Measurements from ENCODE around the gene RAB11A. TPM values are rescaled to one million over a fixed set of nuclear protein-coding genes. Genes with fewer than 3 reads are reported as not detected.

RAB11A gene
- total and polyA plus RNA-seq, 9 of the 15 experiments (the other 6 are each of a cell fraction or from before 2014, with no cell fraction given), result 129 to 369 (median 245) TPM

DNA sequence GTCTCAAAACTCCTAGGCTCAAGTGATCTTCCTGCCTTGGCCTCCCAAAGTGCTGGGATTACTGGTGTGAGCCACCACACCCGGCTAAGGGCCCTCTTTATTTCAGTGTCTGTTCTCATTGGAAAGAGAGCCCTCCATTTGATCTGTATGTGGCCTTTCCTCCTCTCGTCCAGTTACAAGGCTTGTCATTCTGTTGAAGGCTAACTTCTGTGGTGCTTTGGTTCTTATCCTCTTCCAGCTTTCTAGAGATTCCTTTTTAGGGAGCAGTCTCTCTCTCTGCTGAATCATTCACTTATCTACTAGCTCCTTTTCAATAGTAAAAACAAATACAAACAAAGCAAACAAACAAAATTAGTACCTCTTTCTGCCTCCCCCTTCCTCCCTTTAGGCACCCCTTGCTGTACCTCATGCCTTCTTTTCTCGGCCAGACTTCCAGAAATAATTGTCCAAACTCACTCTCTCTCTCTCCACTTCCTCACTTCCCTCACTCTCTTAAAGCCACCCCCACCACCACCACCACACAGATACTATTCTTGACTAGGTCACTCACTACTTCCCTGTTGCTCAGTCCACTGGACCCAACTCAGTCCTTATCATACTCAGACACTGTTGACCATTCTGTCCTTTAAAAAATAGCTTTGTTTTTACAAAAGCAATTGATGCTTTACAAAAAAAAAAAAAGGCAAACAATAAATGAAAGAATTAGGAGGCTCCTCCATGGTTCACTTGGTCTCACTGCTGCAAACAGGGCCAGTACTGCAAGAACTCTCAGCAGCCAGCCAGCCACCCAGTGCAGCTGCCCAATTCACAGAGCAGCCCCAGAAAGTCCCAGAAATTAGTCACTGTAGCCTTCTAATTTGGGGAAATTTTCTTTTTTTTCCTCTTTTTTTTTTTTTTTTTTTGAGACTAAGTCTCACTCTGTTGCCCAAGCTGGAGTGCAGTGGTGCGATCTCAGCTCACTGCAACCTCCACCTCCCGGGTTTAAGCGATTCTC lies 31.7 kb upstream of the RAB11A start (continued):
- peak; percentile 67 to 92; a peak in 3 of 4 replicates for TF ChIP-seq ARNT (IDR thresholded peaks at IDR 0.05)
- no peak for TF ChIP-seq MEIS2 (IDR thresholded peaks at IDR 0.05; ENCODE audit: partially characterized antibody)
- peak; percentile 97; the same call in 1 of the 2 replicates for TF ChIP-seq NFRKB (IDR thresholded peaks at IDR 0.05; ENCODE audit: low read depth)
- TF ChIP-seq ZNF174 (CRISPR knock-in tag; IDR thresholded peaks at IDR 0.05), result no peak
- TF ChIP-seq ZKSCAN1 (IDR thresholded peaks at IDR 0.05; ENCODE audit: low read depth, low read length), result 0 out of 2 replicates have a peak, but pooled peaks have one; percentile 11
- TF ChIP-seq RB1 (IDR thresholded peaks at IDR 0.05; ENCODE audit: low read depth), result no peak
- TF ChIP-seq RBM34 (IDR thresholded peaks at IDR 0.05; ENCODE audit: borderline replicate concordance, insufficient read depth, low read length), result no peak
- no peak for TF ChIP-seq NR2C2 (CRISPR knock-in tag; IDR thresholded peaks at IDR 0.05)
- 0 out of 2 replicates have a peak, but pooled peaks have one; percentile 8 for TF ChIP-seq NR2C2 (tag; IDR thresholded peaks at IDR 0.05)
- no peak for TF ChIP-seq NR3C1 (CRISPR knock-in tag; IDR thresholded peaks at IDR 0.05)
- peak; percentile 87; the same call in 1 of the 2 replicates for TF ChIP-seq HDAC2 (IDR thresholded peaks at IDR 0.05)
- no peak for TF ChIP-seq ZMIZ1 (IDR thresholded peaks at IDR 0.05; ENCODE audit: low read depth in 2 of 2, low read length in 2 of 2)
- peak; percentile 92 for TF ChIP-seq ARID1B (IDR thresholded peaks at IDR 0.05)
- no peak for TF ChIP-seq NCOA2 (IDR thresholded peaks at IDR 0.05; ENCODE audit: partially characterized antibody in 2 of 2)
- no peak for TF ChIP-seq MCM2 (IDR thresholded peaks at IDR 0.05; ENCODE audit: low read depth)
- no peak for TF ChIP-seq BACH1 (tag; IDR thresholded peaks at IDR 0.05)
- TF ChIP-seq, protein P1, sequence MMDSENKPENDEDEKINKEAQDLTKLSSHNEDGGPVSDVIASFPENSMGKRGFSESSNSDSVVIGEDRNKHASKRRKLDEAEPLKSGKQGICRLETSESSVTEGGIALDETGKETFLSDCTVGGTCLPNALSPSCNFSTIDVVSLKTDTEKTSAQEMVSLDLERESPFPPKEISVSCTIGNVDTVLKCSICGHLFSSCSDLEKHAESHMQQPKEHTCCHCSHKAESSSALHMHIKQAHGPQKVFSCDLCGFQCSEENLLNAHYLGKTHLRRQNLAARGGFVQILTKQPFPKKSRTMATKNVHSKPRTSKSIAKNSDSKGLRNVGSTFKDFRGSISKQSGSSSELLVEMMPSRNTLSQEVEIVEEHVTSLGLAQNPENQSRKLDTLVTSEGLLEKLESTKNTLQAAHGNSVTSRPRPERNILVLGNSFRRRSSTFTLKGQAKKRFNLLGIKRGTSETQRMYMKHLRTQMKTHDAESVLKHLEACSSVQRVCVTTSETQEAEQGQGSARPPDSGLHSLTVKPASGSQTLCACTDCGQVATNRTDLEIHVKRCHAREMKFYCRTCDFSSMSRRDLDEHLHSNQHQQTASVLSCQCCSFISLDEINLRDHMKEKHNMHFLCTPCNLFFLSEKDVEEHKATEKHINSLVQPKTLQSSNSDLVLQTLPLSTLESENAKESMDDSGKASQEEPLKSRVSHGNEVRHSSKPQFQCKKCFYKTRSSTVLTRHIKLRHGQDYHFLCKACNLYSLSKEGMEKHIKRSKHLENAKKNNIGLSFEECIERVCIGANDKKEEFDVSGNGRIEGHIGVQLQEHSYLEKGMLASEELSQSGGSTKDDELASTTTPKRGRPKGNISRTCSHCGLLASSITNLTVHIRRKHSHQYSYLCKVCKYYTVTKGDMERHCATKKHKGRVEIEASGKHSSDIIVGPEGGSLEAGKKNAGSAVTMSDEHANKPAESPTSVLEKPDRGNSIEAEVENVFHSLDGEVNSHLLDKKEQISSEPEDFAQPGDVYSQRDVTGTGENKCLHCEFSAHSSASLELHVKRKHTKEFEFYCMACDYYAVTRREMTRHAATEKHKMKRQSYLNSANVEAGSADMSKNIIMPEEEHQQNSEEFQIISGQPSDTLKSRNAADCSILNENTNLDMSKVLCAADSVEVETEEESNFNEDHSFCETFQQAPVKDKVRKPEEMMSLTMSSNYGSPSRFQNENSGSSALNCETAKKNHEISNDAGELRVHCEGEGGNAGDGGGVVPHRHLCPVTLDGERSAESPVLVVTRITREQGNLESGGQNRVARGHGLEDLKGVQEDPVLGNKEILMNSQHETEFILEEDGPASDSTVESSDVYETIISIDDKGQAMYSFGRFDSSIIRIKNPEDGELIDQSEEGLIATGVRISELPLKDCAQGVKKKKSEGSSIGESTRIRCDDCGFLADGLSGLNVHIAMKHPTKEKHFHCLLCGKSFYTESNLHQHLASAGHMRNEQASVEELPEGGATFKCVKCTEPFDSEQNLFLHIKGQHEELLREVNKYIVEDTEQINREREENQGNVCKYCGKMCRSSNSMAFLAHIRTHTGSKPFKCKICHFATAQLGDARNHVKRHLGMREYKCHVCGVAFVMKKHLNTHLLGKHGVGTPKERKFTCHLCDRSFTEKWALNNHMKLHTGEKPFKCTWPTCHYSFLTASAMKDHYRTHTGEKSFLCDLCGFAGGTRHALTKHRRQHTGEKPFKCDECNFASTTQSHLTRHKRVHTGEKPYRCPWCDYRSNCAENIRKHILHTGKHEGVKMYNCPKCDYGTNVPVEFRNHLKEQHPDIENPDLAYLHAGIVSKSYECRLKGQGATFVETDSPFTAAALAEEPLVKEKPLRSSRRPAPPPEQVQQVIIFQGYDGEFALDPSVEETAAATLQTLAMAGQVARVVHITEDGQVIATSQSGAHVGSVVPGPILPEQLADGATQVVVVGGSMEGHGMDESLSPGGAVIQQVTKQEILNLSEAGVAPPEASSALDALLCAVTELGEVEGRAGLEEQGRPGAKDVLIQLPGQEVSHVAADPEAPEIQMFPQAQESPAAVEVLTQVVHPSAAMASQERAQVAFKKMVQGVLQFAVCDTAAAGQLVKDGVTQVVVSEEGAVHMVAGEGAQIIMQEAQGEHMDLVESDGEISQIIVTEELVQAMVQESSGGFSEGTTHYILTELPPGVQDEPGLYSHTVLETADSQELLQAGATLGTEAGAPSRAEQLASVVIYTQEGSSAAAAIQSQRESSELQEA (IDR thresholded peaks at IDR 0.05; ENCODE audit: low read depth), result no peak

Measured in K562 (cell line).